Measurements from ENCODE around the gene SMIM27. TPM values are rescaled to one million over a fixed set of nuclear protein-coding genes. Genes with fewer than 3 reads are reported as not detected.

The SMIM27 gene
- total and polyA plus RNA-seq, 2 of the 13 experiments (the other 11 are each of a cell fraction or from before 2014, with no cell fraction given): 17.9 to 19.0 TPM

- TF ChIP-seq ZBTB37 (CRISPR knock-in tag; IDR thresholded peaks at IDR 0.05): no peak
- no peak for TF ChIP-seq KDM3A (CRISPR knock-in tag; IDR thresholded peaks at IDR 0.05; ENCODE audit: low read depth)
- TF ChIP-seq ZNF224 (CRISPR knock-in tag; IDR thresholded peaks at IDR 0.05): no peak
- TF ChIP-seq ZSCAN25 (CRISPR knock-in tag; IDR thresholded peaks at IDR 0.05): 0 out of 2 replicates have a peak, but pooled peaks have one; percentile 32
- TF ChIP-seq BHLHE40 (IDR thresholded peaks at IDR 0.05; ENCODE audit: low read length): peak; percentile 70
- TF ChIP-seq RBAK (CRISPR knock-in tag; IDR thresholded peaks at IDR 0.05): no peak
- TF ChIP-seq ZBTB4 (CRISPR knock-in tag; IDR thresholded peaks at IDR 0.05; ENCODE audit: borderline replicate concordance): 0 out of 2 replicates have a peak, but pooled peaks have one; percentile 35
- TF ChIP-seq ZNF629 (CRISPR knock-in tag; conservative IDR thresholded peaks at IDR 0.05): no peak
- 0 out of 2 replicates have a peak, but pooled peaks have one; percentile 58 for TF ChIP-seq DMTF1 (CRISPR knock-in tag; IDR thresholded peaks at IDR 0.05)
- TF ChIP-seq EEA1 (CRISPR knock-in tag; IDR thresholded peaks at IDR 0.05; ENCODE audit: borderline replicate concordance): no peak
- TF ChIP-seq ZNF256 (CRISPR knock-in tag; conservative IDR thresholded peaks at IDR 0.05): no peak
- no peak for TF ChIP-seq THYN1 (CRISPR knock-in tag; IDR thresholded peaks at IDR 0.05; ENCODE audit: borderline replicate concordance, low read depth)
- TF ChIP-seq HNF4A (CRISPR knock-in tag; IDR thresholded peaks at IDR 0.05): no peak; the same call in 1 of the 2 replicates
- peak; percentile 78; the same call in 1 of the 2 replicates for TF ChIP-seq SIN3A (IDR thresholded peaks at IDR 0.05; ENCODE audit: borderline replicate concordance, low read depth, low read length)
- TF ChIP-seq TBL1XR1 (IDR thresholded peaks at IDR 0.05; ENCODE audit: borderline replicate concordance, low read length, partially characterized antibody): no peak
- no peak for TF ChIP-seq SP140L (CRISPR knock-in tag; IDR thresholded peaks at IDR 0.05; ENCODE audit: borderline replicate concordance)
- TF ChIP-seq KAT8 (CRISPR knock-in tag; IDR thresholded peaks at IDR 0.05): peak; percentile 91
- TF ChIP-seq FOXO1 (CRISPR knock-in tag; IDR thresholded peaks at IDR 0.05): 0 out of 2 replicates have a peak, but pooled peaks have one; percentile 17
- peak; percentile 76 for TF ChIP-seq BORCS8-MEF2B (CRISPR knock-in tag; IDR thresholded peaks at IDR 0.05)
- no peak for TF ChIP-seq RORA (CRISPR knock-in tag; IDR thresholded peaks at IDR 0.05)
- TF ChIP-seq KMT2B (CRISPR knock-in tag; IDR thresholded peaks at IDR 0.05): peak; percentile 89; the same call in 1 of the 2 replicates
- TF ChIP-seq DBP (CRISPR knock-in tag; IDR thresholded peaks at IDR 0.05; ENCODE audit: not compliant biosample characterization): no peak
- 0 out of 2 replicates have a peak, but pooled peaks have one; percentile 53 for TF ChIP-seq ARID2 (CRISPR knock-in tag; IDR thresholded peaks at IDR 0.05; ENCODE audit: borderline replicate concordance)
These were observed at the start of gene SMIM27, which contains the start of gene TOPORS (continued) for GRCh38 chr9:32552172-32552872.

All from HepG2 (cell line).